ENCODE measurements around the gene TBCK. TPM values are rescaled to one million over a fixed set of nuclear protein-coding genes. Genes with fewer than 3 reads are reported as not detected.

Gene TBCK
- total RNA-seq, 1 donor = 68.8 TPM

GRCh38 chr4:106149911-106150310 is 166.1 kb downstream of the TBCK start:
- Histone ChIP-seq H3K27me3 (ENCODE audit: insufficient read depth, low read length) (no peaks in the 10 kb centered on the region), H3K79me2 (ENCODE audit: insufficient read depth, low read length) (no peaks in the 10 kb centered on the region), H3K4me3 (ENCODE audit: insufficient read depth, low read length) (no peak overlapping the region), H4K20me1 (ENCODE audit: insufficient read depth, low read length) (no peaks in the 10 kb centered on the region), H3K9me3 (ENCODE audit: low read depth, low read length) (no peaks in the 10 kb centered on the region), H3K4me1 (ENCODE audit: insufficient read depth, low read length) (no peaks in the 10 kb centered on the region), H3K27ac (ENCODE audit: low read depth, low read length) (no peak overlapping the region), H3K4me2 (ENCODE audit: insufficient read depth, low read length) (no peak overlapping the region), H3K36me3 (ENCODE audit: insufficient read depth, low read length) (no peaks in the 10 kb centered on the region), H2AFZ (ENCODE audit: low read length) (no peak overlapping the region)
- no peak for TF ChIP-seq CTCF (IDR thresholded peaks at IDR 0.05; ENCODE audit: extremely low read depth, low read depth, low read length)
- no peak for DNase-seq (ENCODE audit: insufficient read length, low spot score, missing footprints)

- H3K4me1 ChIP-seq (ENCODE audit: insufficient read depth, low read length) = no peaks in the 10 kb centered on the region
- H3K36me3 ChIP-seq (ENCODE audit: insufficient read depth, low read length) = no peaks in the 10 kb centered on the region
- TF ChIP-seq CTCF (IDR thresholded peaks at IDR 0.05; ENCODE audit: extremely low read depth, low read depth, low read length) = no peak
- H3K4me2 ChIP-seq (ENCODE audit: insufficient read depth, low read length) = no peak overlapping the region
- H3K4me3 ChIP-seq (ENCODE audit: insufficient read depth, low read length) = no peak overlapping the region
- H3K27ac ChIP-seq (ENCODE audit: low read depth, low read length) = no peak overlapping the region
- DNase-seq (ENCODE audit: insufficient read length, low spot score, missing footprints) = no peak
- H3K79me2 ChIP-seq (ENCODE audit: insufficient read depth, low read length) = no peaks in the 10 kb centered on the region
- no peak overlapping the region for H2AFZ ChIP-seq (ENCODE audit: low read length)
- H3K9me3 ChIP-seq (ENCODE audit: low read depth, low read length) = no peaks in the 10 kb centered on the region
- H3K27me3 ChIP-seq (ENCODE audit: insufficient read depth, low read length) = no peaks in the 10 kb centered on the region
- no peaks in the 10 kb centered on the region for H4K20me1 ChIP-seq (ENCODE audit: insufficient read depth, low read length)
These were observed 167.0 kb downstream of the TBCK start for GRCh38 chr4:106149026-106149425.

- Histone ChIP-seq H3K4me2 (ENCODE audit: insufficient read depth, low read length) (no peak overlapping the region), H3K4me3 (ENCODE audit: insufficient read depth, low read length) (no peak overlapping the region), H3K79me2 (ENCODE audit: insufficient read depth, low read length) (no peaks in the 10 kb centered on the region), H3K27me3 (ENCODE audit: insufficient read depth, low read length) (no peaks in the 10 kb centered on the region), H3K36me3 (ENCODE audit: insufficient read depth, low read length) (no peaks in the 10 kb centered on the region), H4K20me1 (ENCODE audit: insufficient read depth, low read length) (no peaks in the 10 kb centered on the region), H3K9me3 (ENCODE audit: low read depth, low read length) (no peaks in the 10 kb centered on the region), H2AFZ (ENCODE audit: low read length) (no peak overlapping the region), H3K4me1 (ENCODE audit: insufficient read depth, low read length) (no peaks in the 10 kb centered on the region), H3K27ac (ENCODE audit: low read depth, low read length) (no peak overlapping the region)
- no peak for TF ChIP-seq CTCF (IDR thresholded peaks at IDR 0.05; ENCODE audit: extremely low read depth, low read depth, low read length)
- no peak for DNase-seq (ENCODE audit: insufficient read length, low spot score, missing footprints)
These were observed 173.3 kb downstream of the TBCK start for GRCh38 chr4:106142616-106143127.

- Histone ChIP-seq H2AFZ (ENCODE audit: low read length) (no peak overlapping the region), H3K9me3 (ENCODE audit: low read depth, low read length) (no peaks in the 10 kb centered on the region), H3K36me3 (ENCODE audit: insufficient read depth, low read length) (no peaks in the 10 kb centered on the region), H3K27ac (ENCODE audit: low read depth, low read length) (no peak overlapping the region), H4K20me1 (ENCODE audit: insufficient read depth, low read length) (no peaks in the 10 kb centered on the region), H3K27me3 (ENCODE audit: insufficient read depth, low read length) (no peaks in the 10 kb centered on the region), H3K4me2 (ENCODE audit: insufficient read depth, low read length) (no peak overlapping the region), H3K4me1 (ENCODE audit: insufficient read depth, low read length) (no peaks in the 10 kb centered on the region), H3K79me2 (ENCODE audit: insufficient read depth, low read length) (no peaks in the 10 kb centered on the region), H3K4me3 (ENCODE audit: insufficient read depth, low read length) (no peak overlapping the region)
- no peak for DNase-seq (ENCODE audit: insufficient read length, low spot score, missing footprints)
- peak; percentile 12 for TF ChIP-seq CTCF (IDR thresholded peaks at IDR 0.05; ENCODE audit: extremely low read depth, low read depth, low read length)
These were observed 175.4 kb downstream of the TBCK start for GRCh38 chr4:106140601-106141000.

All from osteoblast (primary cell).